HG03064 (cell line): ENCODE measurements around the gene AP3S2.

ENCODE experiments used
- ATAC-seq: cut with Tn5 transposase; IDR thresholded peaks from one replicate; pipeline ENCODE4 v1.9.1; 2021; ENCODE audit warnings: low read depth; ENCODE audit not compliant: unreplicated experiment

The AP3S2 gene

DNA sequence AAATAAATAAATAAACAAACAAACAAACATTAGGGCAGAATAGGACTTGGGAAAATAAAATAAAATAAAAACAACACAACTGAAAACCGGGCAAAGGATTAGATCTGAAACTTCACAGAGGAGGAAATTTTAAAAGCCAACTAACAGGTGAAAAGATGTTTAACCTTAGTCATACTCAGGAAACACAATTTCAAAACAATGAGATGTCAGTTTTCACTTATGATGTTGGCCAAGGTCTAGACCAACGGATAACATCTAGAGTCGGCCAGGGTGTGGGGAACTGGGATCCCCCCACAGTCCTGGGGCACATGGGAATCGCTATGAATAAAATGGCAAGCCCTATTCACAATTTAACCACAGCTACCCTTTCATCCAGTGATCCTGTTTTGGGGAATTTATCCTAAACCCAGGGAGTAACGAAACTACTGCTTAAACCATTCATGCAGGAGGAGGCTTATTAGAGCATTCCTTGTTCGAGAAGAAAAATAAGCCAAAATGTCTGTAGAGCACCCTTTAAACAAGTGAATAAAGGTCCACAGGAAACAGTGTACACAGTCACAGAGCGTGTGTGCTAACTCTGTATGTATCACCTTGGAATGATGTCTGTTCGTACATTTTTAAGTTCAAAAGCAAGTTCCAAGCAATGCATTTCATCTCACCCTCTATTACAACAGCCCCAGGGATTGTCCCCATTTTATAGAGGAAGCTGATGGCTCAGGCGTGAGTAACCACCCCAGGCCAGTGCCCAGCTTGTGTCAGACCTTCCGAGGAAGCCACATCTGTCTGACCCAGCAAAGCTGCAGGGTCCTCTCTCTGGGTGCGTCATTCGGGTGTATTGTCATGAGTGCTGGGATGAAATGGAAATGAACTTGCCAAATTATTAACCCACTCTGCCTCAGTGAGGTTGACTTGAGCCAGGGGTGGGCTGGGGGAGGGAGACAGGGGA is 72.9 kb downstream of the AP3S2 start:
- no peak for ATAC-seq

DNA sequence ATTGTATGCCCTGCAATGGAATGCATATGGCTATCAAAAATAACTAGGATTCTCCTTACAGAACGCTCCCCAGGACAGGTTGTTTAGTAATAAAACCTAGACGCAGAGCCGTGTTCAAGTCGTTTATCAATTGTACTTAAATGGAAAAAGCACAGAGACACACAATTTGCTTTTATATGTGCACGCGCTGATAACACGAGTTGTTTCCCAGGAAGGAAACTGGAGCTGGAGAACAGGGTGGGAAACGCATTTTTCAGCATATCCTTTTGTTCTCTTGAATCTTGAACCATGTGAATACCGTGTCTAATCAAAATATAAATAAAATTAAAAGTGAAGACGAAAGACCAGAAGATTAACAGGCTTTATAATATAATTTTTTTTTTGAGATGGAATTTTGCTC is 75.5 kb downstream of the AP3S2 start:
- ATAC-seq, result no peak

DNA sequence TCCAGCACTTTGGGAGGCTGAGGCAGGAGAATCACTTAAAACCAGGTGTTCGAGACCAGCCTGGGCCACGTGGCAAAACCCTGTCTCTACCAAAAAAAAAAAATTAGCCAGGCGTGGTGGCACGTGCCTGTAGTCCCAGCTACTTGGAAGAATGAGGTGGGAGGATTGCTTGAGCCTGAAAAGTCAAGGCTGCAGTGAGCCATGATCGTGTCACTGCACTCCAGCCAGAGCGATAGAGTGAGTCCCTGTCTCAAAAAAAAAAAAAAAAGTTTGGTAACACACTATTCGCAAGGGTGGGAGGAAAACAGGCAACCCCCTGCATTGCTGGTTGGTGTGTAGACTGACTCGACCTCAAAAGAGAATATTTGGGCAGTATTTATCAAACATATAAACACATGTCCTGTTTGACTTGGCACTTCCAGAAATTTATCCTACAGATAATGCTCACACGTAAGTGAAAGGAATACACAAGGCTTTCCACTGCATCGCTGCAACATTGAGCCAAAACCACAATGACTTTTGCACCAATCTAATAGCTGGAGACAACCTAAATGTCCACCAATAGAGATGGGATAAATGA is 76.0 kb downstream of the AP3S2 start:
- ATAC-seq, result no peak

DNA sequence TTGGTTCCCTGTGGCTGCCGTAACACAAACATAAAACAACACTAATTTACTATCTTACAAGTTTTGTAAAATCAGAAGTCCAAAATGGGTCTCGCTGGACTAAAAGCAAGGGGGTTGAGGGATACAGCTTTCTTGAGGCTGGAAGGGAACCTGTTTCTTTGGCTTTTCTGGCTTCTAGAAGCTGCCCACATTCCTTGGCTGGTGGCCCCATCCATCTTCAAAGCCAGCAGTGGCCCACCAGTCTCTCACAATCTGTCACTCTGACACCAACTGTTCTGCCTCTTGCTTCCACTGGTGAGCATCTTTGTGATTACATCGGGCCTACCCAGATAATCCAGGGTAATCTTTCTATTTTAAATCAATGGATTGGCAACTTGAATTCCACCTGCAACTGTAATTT is 78.0 kb downstream of the AP3S2 start:
- no peak for ATAC-seq

DNA sequence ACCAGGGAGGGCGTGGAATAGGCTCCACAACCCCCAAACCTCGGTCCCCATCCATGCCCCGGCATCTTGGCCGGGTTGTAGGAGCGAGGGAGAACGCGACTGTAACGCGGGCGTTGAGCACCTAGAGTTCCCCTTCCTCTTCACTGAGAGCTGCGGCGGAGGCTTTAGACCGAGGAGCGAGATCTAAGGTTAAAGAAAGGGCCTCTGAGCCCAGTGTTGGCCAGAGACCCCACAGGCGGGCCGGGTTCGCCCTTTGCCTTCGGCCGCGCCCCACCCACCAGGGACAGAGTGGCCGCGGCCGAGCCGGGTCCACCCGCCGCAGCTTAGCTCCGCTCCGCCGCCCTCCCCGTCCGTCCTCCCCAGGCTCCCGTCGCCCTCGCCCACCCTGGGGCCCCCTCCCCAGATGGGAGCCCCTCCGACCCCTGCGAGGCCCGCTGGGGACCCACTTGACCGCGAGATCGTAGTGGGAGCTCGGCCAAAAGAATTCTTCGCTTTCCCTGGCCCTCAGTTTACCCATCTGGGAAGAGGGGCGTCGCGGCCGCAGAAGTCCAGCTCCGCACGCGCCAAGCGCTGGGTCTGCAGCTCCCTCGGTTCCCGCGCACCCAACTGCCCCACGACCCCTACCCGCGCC is 79.6 kb downstream of the AP3S2 start:
- ATAC-seq, result no peak

DNA sequence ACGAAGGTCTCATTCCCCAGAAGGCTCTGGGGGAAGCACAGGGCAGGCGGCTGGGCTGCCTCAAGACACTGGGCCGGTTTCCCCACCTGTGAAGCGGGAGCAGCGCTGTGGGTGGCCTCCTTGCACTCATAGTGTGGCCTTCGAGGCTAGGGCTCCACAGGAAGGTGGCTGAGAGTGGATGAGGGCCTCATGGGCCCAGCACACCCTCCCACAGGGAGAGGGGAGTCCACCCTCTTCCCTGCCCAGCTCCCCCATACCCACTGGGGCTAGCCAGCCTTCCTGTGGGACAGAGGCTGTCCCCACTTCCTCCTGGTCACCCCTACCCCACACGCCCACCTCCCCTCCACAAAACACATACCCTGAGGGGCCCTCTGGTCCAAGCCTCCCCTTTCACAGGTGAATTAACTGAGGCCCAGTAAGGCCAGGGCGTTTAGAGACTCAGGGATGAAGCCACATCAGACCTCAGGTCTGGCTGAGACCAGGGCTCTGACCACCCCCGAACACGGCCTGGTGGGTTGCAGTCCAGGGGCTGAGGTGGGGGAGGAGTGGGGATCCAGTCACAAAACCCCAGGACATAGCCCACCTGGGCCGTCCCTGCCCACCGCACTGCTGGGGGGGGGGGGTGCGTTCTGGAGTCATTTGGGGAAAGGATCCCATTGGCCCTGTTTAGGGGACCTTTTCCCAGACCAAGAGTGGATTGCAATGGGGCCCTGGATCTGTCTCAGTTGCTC is 80.2 kb downstream of the AP3S2 start:
- no peak for ATAC-seq

DNA sequence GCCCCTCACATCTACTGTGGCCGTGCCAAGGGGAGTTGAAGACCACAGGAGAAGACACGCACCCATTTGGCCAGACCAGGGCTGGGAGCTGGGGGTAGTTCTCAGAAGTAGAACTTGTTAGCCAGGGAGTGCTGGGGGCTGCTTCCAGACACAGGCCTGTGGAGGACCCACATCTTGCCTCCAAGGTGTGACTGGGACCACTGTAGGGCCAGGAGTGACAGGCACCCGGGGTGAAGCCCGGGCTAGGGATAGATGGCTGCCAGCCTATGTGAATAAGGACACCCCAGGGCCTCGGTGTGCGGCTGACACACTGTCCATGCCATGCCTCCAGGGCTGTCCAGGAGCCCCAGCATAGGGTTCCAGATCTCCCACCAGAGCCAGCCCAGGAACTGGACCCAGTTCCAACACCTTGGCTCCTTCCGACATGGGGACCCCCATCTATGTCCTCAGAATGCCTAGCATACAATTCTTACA is 80.9 kb downstream of the AP3S2 start:
- ATAC-seq, result no peak

DNA sequence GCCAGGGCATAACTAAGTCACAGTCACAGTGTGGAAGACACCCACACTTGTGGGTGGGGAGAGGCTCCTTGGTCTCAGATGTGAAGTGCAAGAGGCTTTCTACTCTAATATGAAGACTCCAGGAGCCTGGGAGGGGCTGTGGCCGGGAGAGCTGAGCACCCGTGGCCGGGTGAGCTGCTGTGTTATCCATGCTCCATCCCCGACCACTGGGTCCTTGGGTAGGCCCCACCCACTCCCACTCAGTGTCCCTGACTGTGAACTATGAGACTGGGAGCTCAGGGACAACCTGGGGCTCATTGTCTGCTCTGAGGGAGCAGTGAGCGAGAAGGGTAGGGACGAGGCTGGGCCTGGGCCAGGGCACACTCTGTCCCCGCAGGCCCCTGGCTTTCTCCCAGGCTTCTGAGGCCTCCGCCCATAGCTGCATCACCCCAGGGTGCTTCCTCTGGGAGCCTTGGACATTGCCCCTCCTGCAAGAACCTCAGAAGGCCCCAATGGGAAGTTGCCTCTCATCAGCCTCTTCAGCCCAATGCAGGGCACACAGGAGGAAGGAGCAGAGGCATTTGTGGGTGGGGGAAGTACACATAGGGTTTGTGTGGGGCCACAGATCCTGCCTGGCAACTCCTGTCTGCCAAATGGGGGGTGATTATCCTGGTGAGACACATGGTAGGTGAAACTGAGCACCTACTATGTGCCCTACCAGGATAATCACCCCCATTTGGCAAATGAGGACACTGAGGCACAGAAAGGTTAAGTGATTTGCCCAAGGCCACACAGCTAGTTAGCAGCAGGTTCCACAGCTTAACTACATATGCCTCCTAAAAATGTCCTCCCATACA is 81.6 kb downstream of the AP3S2 start:
- no peak for ATAC-seq

DNA sequence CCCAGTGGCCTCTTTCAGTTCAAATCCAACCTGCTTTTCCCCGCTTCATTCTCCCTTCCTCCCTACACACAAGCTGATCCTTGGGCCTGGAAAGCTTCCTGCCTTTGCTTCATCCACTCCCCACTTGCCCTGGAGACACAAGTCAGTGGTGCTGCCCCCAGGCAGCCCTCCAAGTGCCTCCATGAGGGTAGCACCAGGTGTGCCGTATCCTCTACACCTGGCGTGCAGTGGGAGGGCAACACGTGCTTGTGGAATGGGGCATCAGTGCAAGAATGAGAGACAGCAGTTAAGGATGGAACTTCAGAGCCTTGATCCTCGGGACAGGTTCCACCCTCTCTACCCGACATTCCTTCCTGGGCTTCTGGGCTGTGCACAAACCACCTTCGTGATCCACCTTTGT is 83.0 kb downstream of the AP3S2 start:
- no peak for ATAC-seq

DNA sequence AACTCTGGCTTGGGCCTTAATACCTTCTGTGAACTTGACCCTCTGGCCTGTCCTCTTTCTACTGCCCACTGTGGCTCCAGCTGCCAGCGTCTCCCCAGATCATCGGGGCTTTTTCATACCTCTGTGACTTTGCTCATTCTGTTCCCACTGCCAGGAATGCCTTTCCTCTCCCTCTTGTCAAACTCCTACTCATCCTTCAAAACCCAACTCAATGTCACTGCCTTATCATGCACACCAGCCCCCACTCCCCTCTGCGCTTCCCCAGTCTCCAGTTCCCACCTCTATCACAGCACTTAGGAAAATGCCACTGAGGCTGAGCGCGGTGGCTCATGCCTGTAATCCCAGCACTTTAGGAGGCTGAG is 84.0 kb downstream of the AP3S2 start:
- ATAC-seq, result no peak

DNA sequence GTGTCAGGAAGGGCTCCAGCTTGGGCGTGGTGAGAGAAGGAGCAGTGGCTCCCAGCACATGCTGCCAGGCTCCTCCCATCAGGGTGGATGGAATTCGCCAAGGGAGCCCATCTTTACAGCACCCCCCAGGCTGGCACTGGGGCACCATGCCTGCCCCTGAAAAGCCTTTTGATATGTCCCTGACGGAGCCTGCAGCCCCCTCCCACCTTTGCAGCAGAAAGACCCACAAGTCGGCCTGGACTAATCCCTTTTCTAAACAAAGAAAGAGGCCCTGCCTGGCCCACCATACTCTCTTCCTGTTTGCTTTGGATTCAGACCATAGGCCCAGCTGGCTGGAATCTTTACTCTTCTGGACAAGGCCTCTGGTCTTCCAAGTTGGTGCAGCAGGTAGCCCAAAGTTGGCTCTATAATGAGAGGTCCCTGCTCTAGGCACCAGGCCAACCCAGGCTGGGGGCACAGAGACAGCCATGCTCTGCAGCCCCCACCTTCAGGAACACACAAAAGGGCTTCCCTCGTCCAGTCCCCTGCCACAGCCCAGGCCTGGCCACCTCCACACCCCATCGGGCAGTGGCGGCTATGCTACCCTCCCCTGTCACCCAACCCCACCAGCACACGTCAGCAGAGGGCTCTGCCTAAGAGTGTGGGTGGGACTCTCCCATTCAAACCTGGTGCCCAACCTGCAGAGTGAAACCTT is 84.6 kb downstream of the AP3S2 start:
- ATAC-seq, result no peak

DNA sequence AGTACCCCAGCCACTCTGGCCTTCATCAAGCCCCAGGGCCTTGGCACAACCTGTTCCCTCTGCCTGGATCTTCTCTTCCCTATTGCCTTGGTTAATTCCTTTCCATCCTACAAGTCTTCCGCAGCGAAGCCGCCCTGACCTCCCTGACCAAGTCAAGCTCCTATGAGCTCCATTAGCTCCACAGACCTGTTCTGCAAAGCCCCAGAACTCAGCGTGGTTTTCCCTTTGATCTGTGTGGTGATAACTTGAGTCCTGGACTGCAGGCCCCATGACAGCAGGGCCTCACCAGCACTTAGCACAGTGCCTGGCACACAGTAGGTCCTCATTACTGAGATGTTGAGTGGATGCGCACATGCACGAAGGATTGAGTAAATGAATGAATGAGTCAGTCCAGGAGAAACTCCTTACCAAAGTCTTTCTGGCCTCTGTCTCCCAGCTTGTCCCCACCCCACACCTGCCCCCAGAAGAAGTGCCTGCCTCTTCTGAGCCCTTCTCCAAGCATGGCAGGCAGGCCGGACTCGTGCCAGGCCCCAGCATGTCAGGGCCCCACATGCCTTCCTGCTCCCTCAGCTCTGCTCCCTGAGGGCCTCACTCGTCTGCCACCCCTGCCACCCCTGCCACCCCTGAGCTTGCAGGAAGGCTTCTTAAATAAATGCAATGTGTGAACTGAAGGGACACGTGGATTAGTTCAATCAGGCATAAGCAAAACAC is 85.5 kb downstream of the AP3S2 start:
- ATAC-seq, result no peak

DNA sequence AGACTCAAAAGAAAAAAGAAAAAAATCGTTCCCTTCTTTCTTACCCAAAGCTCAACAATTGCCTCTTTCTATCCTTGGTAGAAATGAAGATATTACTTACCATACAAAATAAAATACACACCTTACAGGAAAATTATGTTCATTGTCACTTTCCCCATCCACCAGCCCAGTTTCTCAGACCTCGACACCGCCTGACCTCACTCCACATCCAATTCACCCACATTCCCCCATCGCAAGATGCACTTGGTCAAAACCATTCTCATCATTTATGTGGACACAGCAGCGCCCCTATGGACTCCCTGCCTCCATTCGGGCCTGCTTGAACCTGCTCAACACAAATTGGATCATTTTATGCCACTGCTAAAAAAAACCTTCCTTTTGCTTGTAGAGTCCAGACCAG is 86.1 kb downstream of the AP3S2 start:
- ATAC-seq, result no peak

DNA sequence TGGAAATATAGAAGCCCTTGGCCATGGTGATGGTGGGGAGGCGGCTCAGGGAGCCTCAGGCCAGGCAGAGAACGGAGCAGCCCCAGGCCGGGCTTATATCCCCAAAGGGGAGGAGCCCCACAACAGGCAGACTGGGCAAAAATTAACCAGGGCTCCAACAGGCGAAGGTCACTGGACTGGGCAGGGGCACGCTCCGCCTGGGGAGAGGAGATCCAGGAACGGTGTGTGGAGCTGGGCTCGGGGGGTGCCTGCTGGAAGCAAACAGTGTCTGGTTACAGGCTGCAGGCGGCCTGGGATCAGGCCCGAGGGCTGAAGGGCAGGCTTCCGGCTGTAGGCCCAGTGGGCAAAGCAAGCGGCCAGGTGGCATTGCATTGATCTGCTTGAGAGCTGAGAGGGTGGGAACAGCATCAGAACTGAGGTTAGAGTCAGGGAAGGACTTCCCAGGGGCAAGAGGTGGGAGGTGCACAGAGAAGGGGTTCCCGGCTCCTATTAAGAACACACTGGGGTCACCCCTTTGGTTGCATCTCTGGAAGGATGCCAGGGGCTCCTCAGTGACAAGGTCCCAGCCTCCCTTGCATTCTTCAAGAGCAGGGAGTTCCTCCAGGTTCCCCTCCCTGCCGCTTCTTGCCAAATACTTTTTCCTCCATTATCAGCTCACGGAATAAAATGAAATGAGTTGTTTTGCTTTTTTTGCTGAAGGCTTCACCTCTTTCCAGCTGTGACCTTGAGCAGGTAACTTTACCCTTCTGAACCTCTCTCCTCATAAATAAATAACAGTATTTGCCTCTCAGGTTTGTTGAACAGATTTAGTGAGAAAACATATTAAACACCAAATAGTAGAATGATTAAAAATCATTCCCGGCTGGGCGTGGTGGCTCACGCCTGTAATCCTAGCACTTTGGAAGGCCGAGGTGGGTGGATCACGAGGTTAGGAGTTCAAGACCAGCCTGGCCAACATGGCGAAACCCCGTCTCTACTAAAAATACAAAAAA is 86.9 kb downstream of the AP3S2 start:
- no peak for ATAC-seq

DNA sequence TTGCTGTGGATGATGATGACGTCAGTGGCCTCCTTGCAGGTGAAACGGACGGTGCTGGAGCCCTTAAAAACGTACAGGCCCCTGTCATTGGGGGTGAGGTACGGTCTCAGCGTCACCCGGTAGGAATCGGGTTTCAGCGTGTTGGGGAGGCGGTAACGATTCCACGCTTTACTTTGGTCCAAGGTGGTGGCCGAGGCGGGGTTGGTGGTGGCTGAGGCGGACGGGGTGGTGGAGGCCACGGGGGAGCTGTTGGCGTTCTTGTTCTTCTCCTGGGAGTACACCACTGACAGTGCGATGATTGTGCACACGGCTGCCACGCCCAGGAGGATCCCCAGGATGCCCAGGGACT is 87.6 kb downstream of the AP3S2 start:
- no peak for ATAC-seq

DNA sequence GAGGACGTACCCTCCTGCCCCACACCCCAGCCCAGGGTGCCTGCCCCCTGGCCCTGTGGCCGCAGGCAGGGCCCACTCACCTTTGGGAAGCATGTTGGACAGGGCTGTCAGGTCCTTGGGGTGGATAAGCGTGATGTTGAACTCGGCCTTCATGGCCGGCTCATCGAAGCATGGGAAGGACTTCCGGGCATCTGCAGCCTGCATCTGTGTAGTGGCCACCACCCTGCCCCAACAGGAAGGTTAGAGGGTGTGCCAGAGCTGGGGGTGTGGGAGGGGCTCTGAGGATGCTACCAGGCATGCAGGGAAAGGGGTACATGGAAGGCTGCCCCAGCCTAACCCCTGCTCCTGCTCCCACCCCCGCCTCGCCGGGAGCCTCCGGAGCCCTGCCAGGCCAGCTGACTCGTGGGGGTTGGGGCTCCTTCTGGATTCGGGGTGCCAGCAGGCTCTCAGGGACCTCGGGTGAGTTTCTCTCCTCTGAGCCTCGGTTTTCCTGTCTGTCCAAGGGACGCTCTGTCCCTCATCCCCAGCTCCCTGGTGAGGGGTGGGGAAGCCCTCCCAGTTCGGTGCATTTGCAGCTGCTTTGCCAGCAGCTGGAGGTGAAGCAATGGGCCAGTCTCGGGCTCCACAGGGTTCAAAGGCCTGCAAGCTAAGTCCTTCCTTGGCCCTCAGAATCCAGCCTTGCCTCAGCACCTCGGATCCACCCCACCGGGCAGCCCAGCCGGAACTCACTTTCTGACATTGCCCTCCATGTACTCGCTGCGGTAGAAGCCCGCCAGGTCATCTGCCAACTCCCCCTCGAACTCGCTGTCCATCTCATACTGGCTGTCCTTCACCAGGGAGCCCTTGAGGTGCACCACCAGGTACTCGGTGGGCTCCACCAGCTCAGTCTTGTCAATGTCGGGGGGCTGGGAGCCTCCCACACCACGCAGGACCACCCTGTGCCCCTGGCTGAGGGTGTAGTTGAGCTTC is 88.3 kb downstream of the AP3S2 start:
- no peak for ATAC-seq
